ENCODE measurements around the gene PTPRD.
"Not testable (repeated sequence)": the region's sequence is repeated elsewhere in the genome, so short reads cannot be mapped to it uniquely, and the experiment has no call there.

The PTPRD gene

DNA sequence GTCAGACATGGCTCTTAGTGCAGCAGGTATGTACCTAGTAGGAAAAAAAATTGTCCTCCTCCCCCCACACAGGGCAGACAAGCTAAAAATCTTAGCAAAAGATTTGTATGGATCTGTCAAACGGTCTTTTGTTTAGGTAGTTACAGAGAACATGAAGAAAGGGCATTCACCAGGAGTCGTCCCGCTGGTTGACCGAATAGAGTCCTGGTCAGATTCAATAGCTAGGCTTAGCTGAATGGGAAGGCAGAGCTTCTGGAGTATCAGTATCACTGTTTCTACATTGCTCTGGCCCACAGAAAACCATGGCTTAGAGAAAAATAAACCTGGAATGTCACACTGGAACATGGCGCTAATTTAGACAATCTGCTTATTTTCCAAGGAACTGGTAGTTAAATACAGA is 642.3 kb downstream of the PTPRD start:
- DNase-seq (ENCODE audit: low read depth in 2 of 2), result no peak

DNA sequence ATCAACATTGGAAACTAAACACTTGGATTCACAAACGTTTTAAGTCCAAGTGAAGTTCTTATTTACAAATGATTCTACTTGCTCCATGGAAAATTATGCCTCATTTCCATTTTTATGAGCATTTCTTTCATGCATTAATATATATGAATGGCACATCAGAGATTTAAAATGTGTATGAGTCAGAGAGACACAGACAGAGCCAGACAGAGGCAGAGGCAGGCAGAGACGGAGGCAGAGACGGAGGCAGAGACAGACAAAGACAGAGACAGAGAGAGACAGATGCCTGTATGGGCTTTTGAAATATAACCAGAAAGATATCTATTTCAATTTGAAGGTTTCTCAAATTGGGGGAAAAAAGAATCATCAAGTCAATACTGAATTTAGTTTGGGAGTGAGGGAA is 649.0 kb downstream of the PTPRD start:
- DNase-seq (ENCODE audit: low read depth in 2 of 2), result no peak

DNA sequence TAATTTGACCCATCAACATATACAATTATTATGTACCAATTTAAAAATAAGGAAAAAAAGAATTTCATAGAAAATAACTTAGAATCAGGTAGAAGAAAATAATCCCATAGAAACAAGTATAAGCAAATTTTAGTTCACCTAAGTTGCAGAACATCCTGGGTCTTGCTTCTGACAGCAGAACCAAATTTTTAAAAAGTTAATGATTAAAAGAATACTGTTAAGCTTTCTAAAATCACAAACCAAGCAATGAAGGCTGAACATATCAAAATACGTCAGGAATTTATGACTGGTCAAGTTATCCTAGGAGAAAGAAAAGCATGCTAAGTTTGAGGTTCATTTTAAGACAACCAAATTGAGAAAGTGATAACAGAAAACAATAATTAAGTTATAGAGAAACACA is 650.9 kb downstream of the PTPRD start:
- DNase-seq (ENCODE audit: low read depth in 2 of 2), result no peak

DNA sequence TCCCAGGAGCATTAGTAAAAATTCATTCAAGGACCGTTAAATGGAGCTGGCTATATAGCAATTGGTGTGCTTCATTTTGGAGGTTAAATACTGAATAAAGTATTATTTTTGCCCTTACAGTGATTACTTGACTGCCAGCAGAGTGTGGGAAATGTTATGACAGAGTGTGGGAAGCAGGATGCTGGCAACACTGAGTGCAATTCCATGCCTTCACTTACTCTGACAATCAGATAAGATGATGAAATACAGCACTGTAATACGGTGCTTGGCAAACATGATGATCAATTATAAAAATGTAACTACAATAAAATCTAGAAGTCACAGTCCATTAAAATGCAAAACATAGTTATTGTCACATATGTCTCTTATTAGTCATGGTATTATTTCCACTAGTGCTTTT is 651.3 kb downstream of the PTPRD start:
- DNase-seq (ENCODE audit: low read depth in 2 of 2), result peak in 1 of 2 experiments; percentile 17

DNA sequence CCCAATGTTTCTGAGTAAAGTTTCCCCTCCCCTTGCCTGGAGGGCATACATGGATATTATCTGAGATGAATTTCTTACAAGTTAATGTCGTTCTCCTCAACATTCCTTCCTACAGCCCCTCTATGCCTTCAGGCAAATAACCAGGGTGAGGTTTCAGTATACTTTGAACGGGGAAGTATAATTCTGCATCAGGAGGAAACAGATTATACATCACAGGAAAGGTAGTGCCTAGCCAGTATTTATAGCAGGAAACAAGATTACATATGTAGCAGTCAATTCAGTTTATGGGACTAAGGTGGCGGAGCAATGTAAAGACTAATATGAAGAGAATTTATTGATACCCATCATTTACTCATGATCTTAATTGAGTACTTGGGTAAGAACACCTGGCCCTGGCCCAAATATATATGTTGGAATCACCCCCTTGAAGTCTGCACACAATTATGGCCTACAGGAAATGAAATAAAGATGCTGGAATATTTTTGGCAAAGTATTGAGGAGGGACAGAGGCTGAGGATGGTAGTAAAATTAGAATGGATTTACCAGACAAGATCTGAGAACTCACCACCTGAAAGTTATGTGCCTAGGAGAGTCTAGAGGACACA is 661.1 kb downstream of the PTPRD start:
- DNase-seq (ENCODE audit: low read depth in 2 of 2), result peak; percentile 49

DNA sequence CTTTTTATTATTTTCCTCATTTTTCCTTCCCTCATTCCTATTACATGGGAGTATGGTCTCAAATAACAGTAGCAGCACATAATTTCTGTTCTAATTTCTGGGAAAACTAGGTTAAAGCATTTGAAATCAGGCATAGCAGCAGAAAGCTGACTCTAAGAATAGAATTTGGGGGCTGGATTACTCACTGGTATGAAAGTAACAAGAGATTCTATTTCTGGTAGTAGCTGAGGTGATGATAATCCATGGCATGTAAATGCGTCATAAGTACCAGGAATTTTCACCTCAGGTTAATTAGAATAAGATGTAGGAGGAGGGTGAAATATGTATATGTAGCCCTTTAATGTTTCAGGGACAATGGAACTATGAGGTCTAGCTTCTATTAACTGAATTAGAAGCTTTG is 662.0 kb downstream of the PTPRD start:
- DNase-seq (ENCODE audit: low read depth in 2 of 2), result peak; percentile 90 to 91

DNA sequence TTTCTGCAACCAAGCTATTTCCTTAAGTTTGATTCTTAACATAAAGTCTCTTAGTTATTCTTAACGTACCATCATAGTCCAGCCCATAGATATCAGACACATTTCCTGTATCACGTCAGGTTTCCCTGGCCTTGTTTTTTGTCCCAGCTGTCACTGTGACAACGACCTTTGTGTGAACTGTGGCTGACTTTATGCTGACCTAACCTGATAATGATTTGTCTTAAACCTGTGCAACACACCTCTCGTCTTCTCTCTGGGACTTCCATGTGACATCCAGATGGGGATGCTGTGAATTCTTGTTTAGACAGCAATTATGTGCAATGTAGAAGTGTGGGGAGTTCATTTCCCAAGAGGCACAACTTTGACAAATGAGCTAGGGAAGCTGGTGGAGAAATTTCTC is 662.8 kb downstream of the PTPRD start:
- peak in 1 of 2 experiments; percentile 24 for DNase-seq (ENCODE audit: low read depth in 2 of 2)

DNA sequence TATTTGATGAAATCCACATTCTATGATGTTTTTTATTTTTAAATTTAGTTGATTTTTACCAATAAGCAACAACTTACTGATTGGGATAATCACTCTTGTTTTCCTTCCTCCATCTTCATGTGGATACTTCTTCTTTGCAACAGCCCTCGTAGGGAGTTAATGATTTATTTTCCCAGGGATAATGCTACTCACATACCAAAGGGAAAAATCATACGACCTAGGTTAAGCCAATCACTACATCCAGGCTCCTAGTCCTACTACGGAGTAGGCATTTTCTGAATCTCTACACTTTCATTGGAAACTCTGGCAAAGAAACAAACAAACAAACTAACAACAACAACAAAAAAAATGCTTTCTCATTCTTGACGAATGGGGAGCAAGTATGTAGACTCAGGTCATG is 663.4 kb downstream of the PTPRD start:
- DNase-seq (ENCODE audit: low read depth in 2 of 2), result no peak

DNA sequence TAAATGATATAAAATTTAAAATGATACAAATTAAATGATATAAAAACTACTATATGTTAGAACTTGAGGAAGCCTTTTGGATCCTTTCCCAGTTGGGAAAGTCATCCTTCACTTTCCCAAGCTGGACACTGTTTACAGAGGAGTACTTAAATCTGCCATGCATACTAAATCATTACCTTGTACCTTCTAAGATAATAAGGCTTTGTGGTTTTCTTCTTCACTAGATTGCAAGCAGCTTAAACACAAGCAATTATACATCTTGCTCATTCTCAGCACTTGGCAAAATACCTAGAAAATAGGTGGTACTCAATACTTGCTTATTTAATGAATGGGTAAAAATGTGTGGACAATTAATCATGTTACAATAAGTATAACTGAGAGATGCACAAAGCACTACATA is 666.8 kb downstream of the PTPRD start:
- DNase-seq (ENCODE audit: low read depth in 2 of 2), result peak in 1 of 2 experiments; percentile 21

DNA sequence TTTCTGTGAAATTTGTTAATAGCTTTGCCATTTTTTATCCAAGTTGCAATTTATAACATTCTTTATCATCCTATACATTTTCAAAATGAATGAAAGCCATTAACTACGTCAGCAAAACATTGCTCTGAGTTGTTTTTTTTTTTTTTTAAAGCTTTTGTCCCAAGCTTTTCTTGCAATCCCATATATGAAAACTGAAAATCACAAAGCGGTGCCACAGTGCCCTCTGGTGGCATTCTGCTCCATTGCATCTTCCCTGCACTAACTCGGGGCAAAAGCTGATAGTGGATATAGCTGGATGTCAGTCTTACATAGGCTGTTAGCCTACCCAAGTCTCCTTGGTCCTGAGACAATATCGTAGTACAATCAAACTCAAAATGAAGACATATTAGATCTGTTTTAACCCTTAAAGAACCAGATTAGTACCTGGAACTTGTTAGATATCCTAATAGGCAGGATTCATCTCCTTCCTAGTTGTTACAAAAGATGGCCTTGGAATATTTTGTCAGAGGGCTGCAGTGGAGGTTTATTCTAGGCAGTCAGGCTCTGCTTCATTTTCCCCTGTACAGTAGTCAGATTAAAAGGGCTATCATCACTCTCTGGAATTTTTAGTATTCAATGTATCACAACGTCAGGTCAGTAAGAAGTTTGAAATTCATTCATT is 669.9 kb downstream of the PTPRD start:
- DNase-seq (ENCODE audit: low read depth in 2 of 2), result peak in 1 of 2 experiments; percentile 57

DNA sequence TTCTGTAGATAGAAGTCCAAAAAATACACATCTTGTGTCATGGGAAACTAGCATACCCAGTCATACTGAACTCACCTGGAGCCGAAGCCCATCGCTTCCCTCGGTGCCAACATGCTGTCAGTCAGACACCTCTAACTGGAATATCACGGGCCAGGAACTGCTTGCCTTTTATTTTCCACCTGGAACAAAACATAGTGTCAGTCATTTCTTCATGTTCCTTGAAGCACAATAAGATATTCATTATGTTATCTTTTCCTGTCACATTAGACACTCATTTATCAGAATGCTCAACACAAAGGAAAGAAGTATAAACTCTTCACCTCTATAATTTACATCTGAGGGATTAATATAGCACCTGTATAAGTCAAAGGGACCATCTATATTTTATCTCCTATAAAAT is 674.4 kb downstream of the PTPRD start:
- DNase-seq (ENCODE audit: low read depth in 2 of 2), result no peak

DNA sequence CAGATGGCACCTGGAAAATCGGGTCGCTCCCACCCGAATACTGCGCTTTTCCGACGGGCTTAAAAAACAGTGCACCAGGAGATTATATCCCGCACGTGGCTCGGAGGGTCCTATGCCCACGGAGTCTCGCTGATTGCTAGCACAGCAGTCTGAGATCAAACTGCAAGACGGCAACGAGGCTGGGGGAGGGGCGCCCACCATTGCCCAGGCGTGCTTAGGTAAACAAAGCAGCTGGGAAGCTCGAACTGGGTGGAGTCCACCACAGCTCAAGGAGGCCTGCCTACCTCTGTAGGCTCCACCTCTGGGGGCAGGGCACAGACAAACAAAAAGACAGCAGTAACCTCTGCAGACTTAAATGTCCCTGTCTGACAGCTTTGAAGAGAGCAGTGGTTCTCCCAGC is 681.3 kb downstream of the PTPRD start:
- not testable (repeated sequence) for DNase-seq (ENCODE audit: low read depth in 2 of 2)

DNA sequence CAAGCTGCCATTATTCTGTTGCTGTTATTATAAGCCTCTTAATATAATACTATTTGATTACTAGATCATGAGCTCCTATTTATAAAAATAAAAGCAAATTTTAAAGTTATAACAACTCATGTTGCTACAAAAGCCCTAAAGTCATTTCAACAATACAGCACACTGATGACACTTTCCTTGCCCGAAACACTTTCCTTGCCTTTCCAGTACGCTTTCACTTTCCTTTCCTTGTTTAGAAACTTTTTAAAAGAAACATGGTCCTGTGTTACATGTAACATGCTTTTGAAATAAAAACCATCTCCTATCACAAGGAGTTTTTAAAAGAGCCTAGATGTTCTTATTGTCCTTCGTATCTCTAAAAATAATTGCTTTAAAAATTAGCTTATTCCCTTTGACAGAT is 688.4 kb downstream of the PTPRD start:
- no peak for DNase-seq (ENCODE audit: low read depth in 2 of 2)

DNA sequence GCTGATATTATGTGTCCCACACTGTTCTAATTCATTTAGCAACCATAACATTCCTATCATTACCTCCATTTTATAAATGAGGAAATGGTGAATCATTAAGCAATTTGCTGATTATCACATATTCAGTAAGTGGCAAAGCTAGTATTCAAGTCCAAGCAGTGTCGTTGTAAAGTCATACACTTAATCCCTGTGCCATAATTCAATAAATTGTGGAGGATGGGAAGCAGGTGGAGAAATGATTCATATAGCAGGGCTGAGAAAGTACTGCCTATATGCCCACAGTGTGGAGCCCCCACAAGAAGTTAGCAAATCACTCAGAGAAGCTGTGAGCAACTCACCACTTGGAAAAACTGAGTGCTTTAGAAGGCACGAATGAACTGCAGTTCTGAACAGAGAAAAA is 691.0 kb downstream of the PTPRD start:
- no peak for DNase-seq (ENCODE audit: low read depth in 2 of 2)

DNA sequence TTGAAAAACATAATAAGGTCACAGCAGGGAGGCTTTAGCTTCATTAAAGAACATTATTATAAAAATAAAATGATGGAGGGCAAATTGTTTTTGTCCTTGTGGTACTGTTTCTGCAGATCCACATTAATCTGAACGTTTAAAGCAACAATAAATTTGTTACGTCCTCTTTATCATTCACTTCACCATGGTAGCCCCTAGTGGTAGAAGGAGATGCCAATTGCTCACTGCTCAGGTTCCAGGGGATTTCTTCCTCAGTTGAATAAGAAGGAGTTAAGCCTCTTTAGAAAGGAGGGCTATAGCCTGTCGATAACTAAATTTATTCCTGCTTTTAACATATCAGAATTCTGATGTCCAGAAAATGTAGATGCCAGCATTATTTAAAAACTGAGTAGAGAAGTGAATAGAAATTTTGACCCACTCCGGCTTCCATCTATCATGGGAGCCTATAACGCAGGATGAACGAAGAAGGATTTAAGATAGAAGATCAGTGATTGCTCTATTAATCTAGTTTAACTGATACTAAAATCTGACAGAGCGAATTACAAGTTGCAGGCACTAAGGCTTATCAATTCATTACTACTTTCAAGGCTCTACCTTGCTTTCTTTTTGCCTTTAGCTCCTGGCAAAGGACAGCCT is 692.3 kb downstream of the PTPRD start:
- DNase-seq (ENCODE audit: low read depth in 2 of 2), result no peak

DNA sequence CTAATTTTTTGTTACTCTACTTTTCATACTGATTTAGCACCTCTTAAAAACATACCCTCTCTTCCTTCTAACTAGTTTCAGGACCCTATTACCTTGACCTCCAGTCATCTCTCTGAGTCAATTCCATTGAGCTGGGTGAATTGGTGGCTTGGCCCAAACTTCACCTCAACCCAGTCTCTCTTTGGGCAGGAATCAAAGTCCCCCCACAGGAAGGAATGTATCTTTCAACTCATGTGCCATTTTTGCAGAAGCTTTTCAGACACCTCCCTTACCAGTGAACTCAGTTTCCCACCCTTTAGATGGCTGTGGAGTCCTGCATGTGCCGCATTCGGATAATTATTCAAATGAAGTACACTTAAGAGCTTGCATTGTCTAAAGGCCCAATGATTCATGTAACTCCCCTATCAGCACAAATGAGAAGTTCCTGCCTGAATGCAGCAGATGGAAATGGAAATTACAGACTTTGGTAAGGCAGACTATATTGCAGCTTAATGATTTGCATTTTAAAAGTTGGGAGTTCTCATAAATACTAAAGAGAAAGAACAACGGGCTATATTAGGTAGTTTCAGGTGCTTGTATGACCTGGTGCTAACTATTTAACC is 693.5 kb downstream of the PTPRD start:
- DNase-seq (ENCODE audit: low read depth in 2 of 2), result no peak

DNA sequence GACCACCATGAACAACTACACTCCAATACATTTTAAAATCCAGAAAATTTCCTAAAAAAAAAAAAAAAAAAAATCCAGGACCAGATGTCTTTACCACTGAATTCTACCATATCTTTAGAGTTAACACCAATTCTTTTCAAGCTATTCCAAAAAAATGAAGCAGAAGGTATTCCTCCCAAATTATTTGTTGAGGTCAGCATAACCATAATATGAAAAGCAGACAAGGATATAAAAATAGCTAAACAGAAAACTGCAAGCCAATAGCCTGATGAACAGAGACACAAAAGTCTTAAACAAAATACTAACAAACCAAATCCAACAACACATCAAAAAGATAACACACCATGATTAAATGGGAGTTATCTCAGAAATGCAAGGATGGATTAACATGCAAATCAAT is 695.4 kb downstream of the PTPRD start:
- no peak for DNase-seq (ENCODE audit: low read depth in 2 of 2)

DNA sequence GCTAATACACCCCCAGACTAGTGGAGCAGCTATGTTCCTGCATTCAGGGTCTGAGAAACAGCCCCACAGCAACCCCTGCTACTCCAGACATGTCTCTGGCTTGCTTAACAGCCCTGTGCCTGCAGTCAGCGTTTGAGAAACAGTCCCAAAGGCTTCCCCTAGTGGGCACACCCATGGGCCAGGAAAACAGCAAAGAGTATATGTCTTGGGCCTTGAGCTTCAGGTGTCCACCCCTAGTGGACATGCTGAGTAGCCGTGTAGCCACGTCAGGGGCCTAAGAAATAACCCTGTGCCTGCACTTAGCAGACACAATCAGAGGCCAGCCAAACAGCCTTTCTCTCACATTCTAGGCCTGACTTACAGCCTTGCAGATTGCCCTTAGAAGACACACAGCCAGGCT is 698.6 kb downstream of the PTPRD start:
- no peak for DNase-seq (ENCODE audit: low read depth in 2 of 2)

DNA sequence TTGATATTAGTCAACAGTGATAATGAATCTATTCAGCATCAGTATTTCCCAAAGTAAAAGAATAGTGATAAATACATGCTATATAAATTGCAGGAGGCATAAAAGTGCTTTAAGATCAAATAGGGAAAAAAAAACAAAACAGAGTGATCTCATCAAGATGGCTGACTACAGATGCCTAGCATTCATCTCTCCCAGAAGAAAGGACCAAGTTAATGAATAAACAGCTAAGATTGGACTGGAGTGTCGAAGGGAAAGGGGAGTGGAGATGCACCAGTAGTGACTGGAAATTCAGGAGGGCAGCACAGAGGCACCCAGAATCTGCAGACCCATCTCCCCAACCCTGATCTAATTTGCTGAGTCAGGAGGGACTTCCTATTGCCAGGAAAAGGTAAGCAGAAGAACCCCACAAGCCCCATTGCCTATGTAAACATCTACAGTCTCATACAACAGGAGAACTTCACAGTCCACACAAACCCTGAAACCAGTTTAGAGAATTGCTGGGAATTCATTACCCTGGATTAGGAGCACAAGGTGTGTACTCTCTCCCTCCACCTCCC is 699.4 kb downstream of the PTPRD start:
- DNase-seq (ENCODE audit: low read depth in 2 of 2), result no peak

DNA sequence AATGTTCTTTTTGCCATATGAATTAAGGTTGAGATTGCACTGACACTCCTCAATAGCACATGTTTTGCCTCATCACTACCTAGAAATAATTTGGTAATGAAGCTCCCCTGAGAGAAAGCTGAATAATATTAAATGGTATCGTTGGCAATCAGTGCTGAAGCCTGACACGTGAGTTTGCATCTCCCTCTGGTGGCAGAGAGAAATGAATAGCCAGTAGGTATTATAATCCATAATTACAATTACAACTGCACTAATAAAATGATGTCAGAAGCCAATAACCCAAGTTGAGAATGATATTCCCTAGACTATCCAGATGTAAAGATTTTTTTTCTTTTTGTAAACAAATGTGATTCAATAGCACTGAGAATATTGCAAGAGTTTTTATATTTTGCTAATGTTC is 700.3 kb downstream of the PTPRD start:
- DNase-seq (ENCODE audit: low read depth in 2 of 2), result no peak

DNA sequence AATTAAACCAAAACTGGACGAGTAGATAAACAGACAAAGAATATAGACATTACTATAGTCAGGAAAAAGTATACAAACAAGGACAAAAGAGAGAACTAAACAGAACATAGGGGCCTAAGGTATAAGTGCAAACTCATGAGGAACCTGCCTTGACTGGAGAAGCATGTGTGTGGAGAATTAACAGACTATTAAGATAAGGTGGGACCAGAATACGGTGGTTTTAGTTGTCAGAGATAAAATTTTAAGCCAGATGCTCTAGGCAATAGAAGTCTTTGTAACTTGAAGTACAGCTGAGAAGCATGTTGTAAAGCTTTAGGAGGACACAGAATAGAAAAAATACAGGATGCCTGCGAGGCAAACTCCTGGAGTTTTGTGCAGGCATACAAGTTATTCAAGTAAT is 707.1 kb downstream of the PTPRD start:
- DNase-seq (ENCODE audit: low read depth in 2 of 2), result no peak

DNA sequence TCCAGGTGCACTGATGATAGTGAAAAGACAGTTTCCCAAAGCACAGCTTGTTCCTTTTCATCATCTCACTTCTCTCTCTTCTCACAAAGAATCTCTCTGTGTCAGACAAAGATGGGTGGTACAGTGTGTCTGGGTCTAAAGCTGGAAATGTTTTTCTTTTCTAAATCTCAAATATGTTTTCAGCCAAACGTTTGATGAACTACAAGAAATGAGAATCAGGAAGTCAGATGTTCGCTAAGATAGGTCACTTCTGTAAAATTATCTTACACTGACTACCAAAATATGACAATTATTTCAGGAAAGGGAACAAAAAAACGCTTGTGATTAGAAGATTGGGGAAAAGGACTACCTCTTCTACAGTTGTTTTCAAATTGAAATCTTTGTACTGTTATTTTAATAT is 708.8 kb downstream of the PTPRD start:
- DNase-seq (ENCODE audit: low read depth in 2 of 2), result no peak

DNA sequence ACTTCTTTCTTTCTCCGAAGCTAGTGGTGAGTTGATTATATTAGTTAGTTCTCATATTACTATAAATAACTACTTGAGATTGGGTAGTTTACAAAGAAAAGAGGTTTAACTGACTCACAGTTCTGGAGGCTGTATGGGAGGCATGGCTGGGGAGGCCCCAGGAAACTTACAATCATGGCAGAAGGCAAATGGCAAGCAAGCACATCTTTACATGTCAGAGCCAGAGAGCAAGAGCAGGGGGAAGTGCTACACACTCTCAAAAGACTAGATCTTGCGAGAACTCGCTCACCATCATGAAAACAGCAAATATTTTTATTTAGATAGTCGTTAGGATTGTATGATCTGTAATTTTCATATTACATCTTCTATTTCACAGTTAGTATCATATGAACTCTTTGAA is 711.2 kb downstream of the PTPRD start:
- no peak for DNase-seq (ENCODE audit: low read depth in 2 of 2)
